ENCODE results near the gene PLK3.
"Not testable (repeated sequence)": the region's sequence is repeated elsewhere in the genome, so short reads cannot be mapped to it uniquely, and the experiment has no call there.

Gene PLK3

DNA sequence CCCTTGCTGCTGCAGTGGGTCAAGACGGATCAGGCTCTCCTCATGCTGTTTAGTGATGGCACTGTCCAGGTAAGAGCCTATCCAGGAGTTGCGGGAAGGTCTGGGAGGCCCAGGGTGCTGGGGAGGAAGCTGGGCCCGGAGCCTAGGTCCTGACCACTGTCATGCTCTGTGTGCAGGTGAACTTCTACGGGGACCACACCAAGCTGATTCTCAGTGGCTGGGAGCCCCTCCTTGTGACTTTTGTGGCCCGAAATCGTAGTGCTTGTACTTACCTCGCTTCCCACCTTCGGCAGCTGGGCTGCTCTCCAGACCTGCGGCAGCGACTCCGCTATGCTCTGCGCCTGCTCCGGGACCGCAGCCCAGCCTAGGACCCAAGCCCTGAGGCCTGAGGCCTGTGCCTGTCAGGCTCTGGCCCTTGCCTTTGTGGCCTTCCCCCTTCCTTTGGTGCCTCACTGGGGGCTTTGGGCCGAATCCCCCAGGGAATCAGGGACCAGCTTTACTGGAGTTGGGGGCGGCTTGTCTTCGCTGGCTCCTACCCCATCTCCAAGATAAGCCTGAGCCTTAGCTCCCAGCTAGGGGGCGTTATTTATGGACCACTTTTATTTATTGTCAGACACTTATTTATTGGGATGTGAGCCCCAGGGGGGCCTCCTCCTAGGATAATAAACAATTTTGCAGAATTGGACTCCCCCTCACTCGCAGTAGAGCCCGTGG is 5.3 kb downstream of the PLK3 start:
- H3K27me3 ChIP-seq (ENCODE audit: control insufficient read depth, insufficient read depth, low read length), result 0 out of 2 replicates have a peak, but pooled peaks cover 2% of the 10 kb centered on the region
- H3K9ac ChIP-seq (ENCODE audit: low read length), result no peak overlapping the region
- no peaks in the 10 kb centered on the region for H3K9me3 ChIP-seq (ENCODE audit: control insufficient read depth, insufficient read depth, low read depth, low read length)
- H3K27ac ChIP-seq (ENCODE audit: low read depth, low read length), result no peak overlapping the region
- peaks cover 44% of the 10 kb centered on the region for H3K36me3 ChIP-seq (ENCODE audit: control insufficient read depth, insufficient read depth, low read length)
- peaks cover 46% of the 10 kb centered on the region for H3K4me1 ChIP-seq (ENCODE audit: control insufficient read depth, insufficient read depth, low read length)
- H3K4me3 ChIP-seq (ENCODE audit: low read depth, low read length), result no peak overlapping the region

GRCh38 chr1:44806025-44806703 is 6.0 kb downstream of the PLK3 start:
- Histone ChIP-seq H3K27me3 (ENCODE audit: control insufficient read depth, insufficient read depth, low read length) (no peaks in the 10 kb centered on the region), H3K9me3 (ENCODE audit: control insufficient read depth, insufficient read depth, low read depth, low read length) (no peaks in the 10 kb centered on the region), H3K4me1 (ENCODE audit: control insufficient read depth, insufficient read depth, low read length) (peaks cover 44% of the 10 kb centered on the region), H3K4me3 (ENCODE audit: low read depth, low read length) (no peak overlapping the region), H3K27ac (ENCODE audit: low read depth, low read length) (peak overlapping the region; percentile 97), H3K36me3 (ENCODE audit: control insufficient read depth, insufficient read depth, low read length) (peaks cover 44% of the 10 kb centered on the region), H3K9ac (ENCODE audit: low read length) (peak overlapping the region; percentile 96)

- Histone ChIP-seq H3K4me1 (ENCODE audit: control insufficient read depth, insufficient read depth, low read length) (peaks cover 49% of the 10 kb centered on the region), H3K27me3 (ENCODE audit: control insufficient read depth, insufficient read depth, low read length) (no peaks in the 10 kb centered on the region), H3K4me3 (ENCODE audit: low read depth, low read length) (peak within 1 kb of the TSS; percentile 20; the same call in 1 of the 2 replicates), H3K36me3 (ENCODE audit: control insufficient read depth, insufficient read depth, low read length) (peaks cover 43% of the 10 kb centered on the region), H3K9ac (ENCODE audit: low read length) (peak within 1 kb of the TSS; percentile 96), H3K9me3 (ENCODE audit: control insufficient read depth, insufficient read depth, low read depth, low read length) (no peaks in the 10 kb centered on the region), H3K27ac (ENCODE audit: low read depth, low read length) (peak within 1 kb of the TSS; percentile 97)
Measured at GRCh38 chr1:44806704-44807363, 6.7 kb downstream of the PLK3 start, which contains the start of gene DYNLT4. Gene DYNLT4 (minus strand): TSS chr1:44807351. CDS start chr1:44806668, 683 bp downstream.

DNA sequence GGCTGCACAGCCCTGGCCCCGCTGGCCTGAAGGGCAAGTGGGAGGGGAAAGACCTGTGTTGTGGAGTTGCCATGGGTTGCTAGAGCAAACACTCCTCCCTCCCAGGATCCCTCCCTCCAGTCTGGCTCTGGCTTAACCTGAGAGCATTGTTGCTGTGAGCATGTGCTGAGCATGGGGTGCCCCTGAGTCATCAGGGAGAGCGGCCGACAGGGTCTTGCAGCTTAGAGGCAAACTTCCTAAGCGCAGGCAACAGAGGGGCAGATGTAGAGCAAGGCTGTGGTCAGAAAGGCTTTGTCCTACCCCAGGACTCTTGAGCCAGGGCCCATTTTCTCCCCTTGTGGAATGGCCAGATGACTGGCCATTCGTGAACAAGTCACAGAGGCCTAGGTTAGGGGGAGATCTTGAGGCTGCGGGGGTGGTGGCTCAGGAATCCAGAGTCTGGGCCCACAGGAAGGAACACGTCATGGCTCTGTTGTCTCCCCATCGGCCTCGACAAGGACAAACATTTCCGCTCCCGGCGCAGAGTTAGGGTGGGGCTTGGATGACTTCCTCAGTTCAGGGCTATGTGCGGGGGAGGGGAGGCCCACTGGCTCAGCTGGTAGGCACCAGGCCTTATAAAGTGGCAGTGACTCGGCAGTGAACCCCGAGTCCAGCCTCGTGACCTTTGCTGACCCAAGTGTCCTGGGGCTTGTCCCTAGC is 7.3 kb downstream of the PLK3 start:
- Histone ChIP-seq H3K4me1 (ENCODE audit: control insufficient read depth, insufficient read depth, low read length) (peaks cover 46% of the 10 kb centered on the region), H3K27ac (ENCODE audit: low read depth, low read length) (peak overlapping the region; percentile 97), H3K9me3 (ENCODE audit: control insufficient read depth, insufficient read depth, low read depth, low read length) (no peaks in the 10 kb centered on the region), H3K27me3 (ENCODE audit: control insufficient read depth, insufficient read depth, low read length) (no peaks in the 10 kb centered on the region), H3K4me3 (ENCODE audit: low read depth, low read length) (peak overlapping the region; percentile 20; the same call in 1 of the 2 replicates), H3K9ac (ENCODE audit: low read length) (peak overlapping the region; percentile 96), H3K36me3 (ENCODE audit: control insufficient read depth, insufficient read depth, low read length) (peaks cover 36% of the 10 kb centered on the region)

GRCh38 chr1:44808063-44808937 is 8.1 kb downstream of the PLK3 start, which contains the start of gene BTBD19:
Gene BTBD19 (plus strand): TSS chr1:44808523. CDS start chr1:44808821, 298 bp downstream.
- Histone ChIP-seq H3K4me1 (ENCODE audit: control insufficient read depth, insufficient read depth, low read length) (peaks cover 50% of the 10 kb centered on the region), H3K36me3 (ENCODE audit: control insufficient read depth, insufficient read depth, low read length) (peaks cover 28% of the 10 kb centered on the region), H3K4me3 (ENCODE audit: low read depth, low read length) (peak within 1 kb of the TSS; percentile 32; the same call in 1 of the 2 replicates), H3K9ac (ENCODE audit: low read length) (peak within 1 kb of the TSS; percentile 96), H3K27me3 (ENCODE audit: control insufficient read depth, insufficient read depth, low read length) (no peaks in the 10 kb centered on the region), H3K9me3 (ENCODE audit: control insufficient read depth, insufficient read depth, low read depth, low read length) (no peaks in the 10 kb centered on the region), H3K27ac (ENCODE audit: low read depth, low read length) (peak within 1 kb of the TSS; percentile 97)

DNA sequence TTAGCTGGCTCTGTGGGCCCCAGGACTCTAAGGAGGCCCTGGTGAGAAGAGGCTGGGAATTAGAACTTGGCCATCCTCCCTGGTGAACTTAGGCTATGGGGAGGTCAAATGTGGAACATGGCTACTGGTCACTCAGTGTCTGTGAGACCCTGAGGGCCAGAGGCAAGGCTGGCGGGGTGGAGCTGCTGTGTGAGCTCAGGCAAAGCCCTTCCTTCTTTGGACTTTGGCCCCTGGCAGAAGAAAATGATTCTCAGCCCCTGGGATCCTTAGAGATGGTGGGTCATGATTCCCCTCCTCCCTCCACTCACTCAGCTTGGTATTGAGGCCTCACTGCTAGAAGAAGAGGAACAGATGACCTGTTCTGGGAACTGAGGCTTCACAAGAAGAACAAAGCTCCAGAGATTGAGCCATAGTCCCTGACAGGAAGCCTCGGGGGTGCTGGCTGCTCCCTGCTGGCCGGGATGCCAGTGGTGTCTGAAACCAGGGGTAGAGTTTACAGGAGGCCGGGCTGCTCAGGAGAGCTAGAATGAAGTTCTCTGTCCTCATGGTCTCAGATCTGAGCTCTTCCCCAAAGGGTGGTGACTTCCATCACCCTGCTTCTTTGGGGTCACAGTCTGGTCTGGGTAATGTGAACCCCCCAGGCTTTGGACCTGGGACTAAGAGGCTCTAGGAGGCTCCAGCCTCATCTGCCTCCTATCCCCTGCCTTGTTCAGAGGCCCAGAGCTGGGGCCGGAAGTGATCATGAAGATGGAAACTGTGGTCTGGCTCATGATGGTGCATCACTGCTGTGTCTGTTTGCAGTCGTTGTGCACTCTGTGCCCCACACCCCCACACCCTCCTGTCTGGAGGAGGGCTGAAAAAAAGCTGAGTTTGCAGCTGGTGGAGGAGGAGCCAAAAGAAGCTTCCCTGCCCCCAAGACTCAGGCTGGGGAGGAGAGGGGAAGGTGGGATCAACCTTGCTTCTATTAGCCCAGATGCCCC is 9.1 kb downstream of the PLK3 start:
- Histone ChIP-seq H3K4me1 (ENCODE audit: control insufficient read depth, insufficient read depth, low read length) (peaks cover 50% of the 10 kb centered on the region), H3K27me3 (ENCODE audit: control insufficient read depth, insufficient read depth, low read length) (no peaks in the 10 kb centered on the region), H3K27ac (ENCODE audit: low read depth, low read length) (peak overlapping the region; percentile 97; the same call in 1 of the 2 replicates), H3K4me3 (ENCODE audit: low read depth, low read length) (peak overlapping the region; percentile 32; the same call in 1 of the 2 replicates), H3K9me3 (ENCODE audit: control insufficient read depth, insufficient read depth, low read depth, low read length) (no peaks in the 10 kb centered on the region), H3K9ac (ENCODE audit: low read length) (peak overlapping the region; percentile 96), H3K36me3 (ENCODE audit: control insufficient read depth, insufficient read depth, low read length) (peaks cover 19% of the 10 kb centered on the region)

DNA sequence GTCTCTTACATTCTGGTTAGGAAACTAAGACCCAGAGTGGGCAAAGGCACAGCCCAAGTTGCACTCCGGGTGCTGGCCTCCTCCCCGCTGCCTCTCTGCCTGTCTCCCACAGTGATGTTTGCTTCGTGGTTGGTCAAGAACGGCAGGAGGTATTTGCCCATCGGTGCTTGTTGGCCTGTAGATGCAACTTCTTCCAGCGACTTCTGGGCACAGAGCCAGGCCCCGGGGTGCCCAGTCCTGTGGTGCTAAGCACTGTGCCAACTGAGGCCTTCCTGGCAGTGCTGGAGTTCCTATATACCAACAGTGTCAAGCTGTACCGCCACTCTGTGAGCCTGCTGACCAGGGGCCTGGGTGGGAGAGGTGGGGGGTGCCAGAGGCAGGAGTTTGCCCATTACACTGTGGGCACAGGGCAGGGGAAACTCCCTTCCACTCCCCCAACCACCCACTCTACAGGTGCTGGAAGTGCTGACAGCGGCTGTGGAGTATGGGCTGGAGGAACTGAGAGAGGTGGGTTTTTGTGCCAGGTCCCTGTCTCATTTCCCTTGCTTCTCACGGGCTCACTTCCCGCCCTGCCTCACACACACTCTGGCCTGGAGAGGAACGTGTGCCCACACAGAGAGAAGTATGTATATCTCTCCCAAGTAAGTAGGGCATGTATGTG is 10.1 kb downstream of the PLK3 start:
- Histone ChIP-seq H3K4me1 (ENCODE audit: control insufficient read depth, insufficient read depth, low read length) (peaks cover 53% of the 10 kb centered on the region), H3K4me3 (ENCODE audit: low read depth, low read length) (no peak overlapping the region), H3K27ac (ENCODE audit: low read depth, low read length) (no peak overlapping the region), H3K27me3 (ENCODE audit: control insufficient read depth, insufficient read depth, low read length) (no peaks in the 10 kb centered on the region), H3K36me3 (ENCODE audit: control insufficient read depth, insufficient read depth, low read length) (peaks cover 12% of the 10 kb centered on the region), H3K9ac (ENCODE audit: low read length) (no peak overlapping the region), H3K9me3 (ENCODE audit: control insufficient read depth, insufficient read depth, low read depth, low read length) (no peaks in the 10 kb centered on the region)

DNA sequence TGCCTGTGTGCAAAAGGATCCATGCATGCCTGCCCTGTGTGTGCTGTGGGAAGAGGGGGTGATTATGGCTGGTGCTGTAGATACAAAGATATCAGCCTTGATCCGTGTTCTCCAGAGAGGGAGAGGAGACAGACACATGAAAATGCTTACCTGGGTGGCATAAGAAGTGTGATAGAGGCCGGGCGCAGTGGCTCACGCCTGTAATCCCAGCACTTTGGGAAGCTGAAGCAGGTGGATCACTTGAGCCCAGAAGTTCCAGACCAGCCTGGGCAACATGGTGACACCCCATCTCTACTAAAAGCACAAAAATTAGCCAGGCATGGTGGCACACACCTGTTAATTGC is 10.6 kb downstream of the PLK3 start:
- H3K9me3 ChIP-seq (ENCODE audit: control insufficient read depth, insufficient read depth, low read depth, low read length); H3K36me3 ChIP-seq (ENCODE audit: control insufficient read depth, insufficient read depth, low read length); H3K4me3 ChIP-seq (ENCODE audit: low read depth, low read length); H3K9ac ChIP-seq (ENCODE audit: low read length); H3K27me3 ChIP-seq (ENCODE audit: control insufficient read depth, insufficient read depth, low read length); H3K27ac ChIP-seq (ENCODE audit: low read depth, low read length): not testable (repeated sequence)
- H3K4me1 ChIP-seq (ENCODE audit: control insufficient read depth, insufficient read depth, low read length), result peaks cover 53% of the 10 kb centered on the region

DNA sequence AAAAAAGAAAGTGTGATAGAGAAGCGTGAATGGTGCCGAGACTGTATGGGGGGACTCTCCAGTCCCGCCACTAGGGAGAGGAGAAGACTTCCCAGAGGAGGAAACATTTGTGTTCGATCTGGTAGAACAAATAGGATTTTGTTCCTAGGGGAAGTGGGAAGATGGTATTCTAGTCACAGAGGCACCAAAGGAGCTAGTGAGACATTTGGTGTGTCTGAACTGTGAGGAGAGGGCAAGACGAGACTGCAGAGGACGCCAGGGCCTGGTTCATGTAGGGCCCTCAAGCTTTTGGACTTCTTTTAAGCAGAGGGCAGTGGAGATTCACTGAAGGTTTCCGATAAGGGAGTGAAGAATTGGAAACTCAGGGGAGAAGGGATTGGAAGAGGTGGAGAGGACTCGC is 11.1 kb downstream of the PLK3 start:
- Histone ChIP-seq H3K36me3 (ENCODE audit: control insufficient read depth, insufficient read depth, low read length) (peaks cover 4% of the 10 kb centered on the region; the same call in 1 of the 2 replicates), H3K4me1 (ENCODE audit: control insufficient read depth, insufficient read depth, low read length) (peaks cover 53% of the 10 kb centered on the region), H3K4me3 (ENCODE audit: low read depth, low read length) (no peak overlapping the region), H3K9me3 (ENCODE audit: control insufficient read depth, insufficient read depth, low read depth, low read length) (no peaks in the 10 kb centered on the region), H3K27ac (ENCODE audit: low read depth, low read length) (no peak overlapping the region), H3K27me3 (ENCODE audit: control insufficient read depth, insufficient read depth, low read length) (no peaks in the 10 kb centered on the region), H3K9ac (ENCODE audit: low read length) (no peak overlapping the region)
